NCI-H2107 treated with DMSO at 0.1 percent for 48 hours (cell line): ENCODE results near the gene BPIFA1.

Experiments used
- DNase-seq: peaks from one replicate; lab custom pipeline; 2025; ENCODE audit not compliant: unreplicated experiment; lab: John Stamatoyannopoulos, UW

Gene BPIFA1

DNA sequence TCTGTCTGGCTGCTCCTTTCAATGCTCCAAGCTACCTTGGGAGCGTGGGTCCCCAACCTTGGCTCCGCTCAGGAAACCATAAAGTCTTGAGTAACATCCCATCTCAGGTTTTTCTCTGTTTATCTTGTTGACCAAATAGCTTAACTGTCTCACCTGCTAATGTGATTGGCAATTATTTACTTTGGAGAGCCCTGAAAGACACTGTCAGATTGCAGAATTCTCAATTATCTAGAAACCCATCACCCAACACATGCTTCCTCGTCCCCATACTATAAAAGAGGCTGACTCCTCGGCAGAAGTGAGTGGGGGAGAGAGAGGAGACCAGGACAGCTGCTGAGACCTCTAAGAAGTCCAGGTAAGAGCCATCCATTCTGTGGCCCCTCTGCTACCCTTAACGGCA, at the start of gene BPIFA1:
TSS of gene BPIFA1 (plus strand) at position 301 of the 400 bp plus-strand sequence. CDS start 1,716 bp downstream, outside the sequence.
- DNase-seq: no peak

DNA sequence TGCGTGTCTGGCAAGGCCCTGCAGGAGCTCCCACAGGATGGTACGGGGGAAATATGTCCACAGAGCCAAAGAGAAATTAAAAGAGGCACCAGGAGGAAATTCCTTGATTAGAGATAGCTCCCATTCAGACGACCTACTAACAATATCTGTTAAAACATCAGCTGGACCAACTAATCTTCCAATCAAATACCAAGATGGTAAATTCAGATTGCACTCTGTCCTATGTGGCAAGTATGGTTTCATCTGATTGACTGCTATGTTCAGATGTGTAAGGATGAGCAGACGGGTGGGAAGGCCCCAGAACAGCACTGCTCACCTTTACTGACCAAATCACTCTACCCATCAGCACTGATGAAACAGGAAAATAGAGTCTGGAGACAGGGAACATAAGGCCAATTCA, 48.3 kb upstream of the BPIFA1 start:
- no peak for DNase-seq

DNA sequence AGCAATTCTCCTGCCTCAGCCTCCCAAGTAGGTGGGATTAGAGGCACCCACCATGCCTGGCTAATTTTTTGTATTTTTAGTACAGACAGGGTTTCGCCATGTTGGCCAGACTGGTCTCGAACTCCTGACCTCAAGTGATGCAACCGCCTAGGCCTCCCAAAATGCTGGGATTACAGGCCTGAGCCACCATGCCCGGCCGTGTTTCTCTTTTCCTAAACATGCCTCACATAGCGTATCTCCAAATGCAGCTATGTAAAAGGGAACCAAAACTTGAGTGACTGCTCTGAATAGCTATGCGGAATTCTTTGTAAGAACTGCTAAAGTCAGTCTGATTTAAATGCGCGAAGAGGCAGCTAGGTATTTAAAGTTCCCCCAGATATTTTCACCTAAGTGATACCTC, 47.4 kb upstream of the BPIFA1 start:
- DNase-seq: no peak

DNA sequence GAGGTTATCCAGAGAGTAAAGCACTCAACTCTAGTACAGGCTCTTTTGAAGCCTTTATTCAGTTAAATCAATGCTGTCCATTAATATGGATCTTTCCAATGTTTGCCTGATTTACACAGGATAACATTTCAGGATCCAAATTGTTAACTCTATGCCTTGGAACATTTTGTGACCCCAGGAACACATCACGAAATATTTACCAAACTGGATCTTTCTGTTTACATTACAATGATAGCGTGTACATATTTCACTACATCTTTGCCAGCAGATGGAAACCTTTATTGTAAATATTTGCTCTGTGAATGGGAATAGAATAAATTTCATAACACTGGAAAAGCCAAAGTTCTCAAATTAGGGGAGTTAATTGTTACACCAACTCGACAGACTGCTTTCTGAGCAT, 44.3 kb upstream of the BPIFA1 start:
- no peak for DNase-seq

DNA sequence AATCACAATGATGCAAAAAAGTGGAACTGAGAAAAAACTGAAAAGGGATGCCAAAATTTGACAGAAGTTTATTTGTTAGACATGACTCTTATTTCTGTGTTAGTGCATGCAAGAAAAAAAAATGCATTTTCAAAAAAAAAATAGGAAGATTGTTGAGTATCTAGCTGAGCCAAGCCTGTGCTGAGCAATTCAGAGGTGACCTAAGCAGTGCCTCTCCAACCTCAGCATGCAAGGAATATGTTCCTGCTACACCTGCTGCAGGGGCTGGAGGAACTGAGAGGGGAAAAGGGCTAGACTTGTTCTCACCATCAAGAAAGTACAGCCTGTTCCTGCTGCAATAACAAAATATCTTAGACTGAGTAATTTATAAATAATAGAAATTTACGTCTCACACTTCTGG, 43.8 kb upstream of the BPIFA1 start:
- DNase-seq: no peak

DNA sequence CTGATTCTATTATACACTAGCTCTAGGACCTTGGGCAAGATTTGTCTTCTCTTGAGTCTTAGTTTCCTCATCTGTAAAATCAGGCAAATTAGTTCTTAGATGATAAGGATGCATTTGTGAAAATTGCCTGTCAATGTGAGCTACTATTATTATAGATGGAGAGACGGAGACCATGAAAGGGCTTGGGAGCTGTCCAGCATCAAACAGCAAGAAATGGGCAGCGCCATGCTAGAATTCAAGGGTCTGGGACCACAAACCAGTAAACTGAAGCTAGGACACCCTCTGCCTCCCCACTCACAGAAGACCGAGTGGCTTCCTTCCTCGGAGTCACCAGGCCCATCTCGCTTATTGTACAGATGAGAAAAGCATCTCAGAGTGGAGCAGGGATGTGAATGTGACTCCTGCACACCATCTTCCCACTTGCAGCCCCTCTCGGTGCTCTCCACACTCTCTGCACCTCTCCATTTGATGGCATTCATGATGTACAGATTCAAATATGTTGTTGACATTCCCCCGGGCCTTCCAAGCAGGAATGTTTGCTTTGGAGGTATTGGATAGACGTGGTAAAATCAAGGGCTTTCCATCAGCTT, 42.8 kb upstream of the BPIFA1 start:
- DNase-seq: no peak

DNA sequence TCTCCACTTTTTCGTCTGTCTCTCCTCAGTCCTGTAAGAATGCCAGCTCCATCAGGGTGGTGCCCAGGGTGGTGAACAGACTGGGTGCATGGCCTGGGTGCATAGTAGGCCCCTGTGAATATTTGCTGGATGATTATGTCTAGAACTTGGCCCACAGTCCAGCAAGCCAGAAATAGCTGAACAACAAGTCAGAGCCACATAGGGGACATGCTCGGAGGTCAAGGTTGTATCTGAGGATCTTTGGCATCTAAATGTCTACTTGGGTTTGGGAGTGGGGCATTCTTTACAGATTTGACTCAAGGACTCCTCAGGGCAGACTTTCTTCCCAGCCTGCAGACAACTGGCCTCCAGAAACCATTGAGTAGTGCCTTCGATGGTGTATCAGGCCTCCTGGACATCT, 36.8 kb upstream of the BPIFA1 start:
- DNase-seq: no peak

DNA sequence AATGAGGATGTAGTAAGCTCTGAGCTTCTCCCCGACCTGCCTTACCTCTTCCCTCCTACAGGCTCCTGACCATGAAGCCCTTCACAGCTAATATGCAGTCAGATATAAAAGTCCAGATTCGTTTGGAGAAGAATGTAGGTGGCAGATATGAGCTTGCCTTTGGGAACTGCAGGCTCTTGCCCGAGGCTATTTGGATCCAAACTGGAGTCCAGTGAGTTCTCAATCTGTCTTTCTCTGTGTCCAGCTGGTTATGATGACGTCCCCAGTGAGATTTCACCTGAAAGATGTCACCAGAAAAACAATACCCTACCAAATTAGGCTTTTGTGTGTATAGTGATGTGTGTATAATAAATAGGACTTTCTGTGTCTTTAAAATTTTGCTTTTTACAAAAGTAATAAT, 33.3 kb upstream of the BPIFA1 start:
- DNase-seq: no peak

DNA sequence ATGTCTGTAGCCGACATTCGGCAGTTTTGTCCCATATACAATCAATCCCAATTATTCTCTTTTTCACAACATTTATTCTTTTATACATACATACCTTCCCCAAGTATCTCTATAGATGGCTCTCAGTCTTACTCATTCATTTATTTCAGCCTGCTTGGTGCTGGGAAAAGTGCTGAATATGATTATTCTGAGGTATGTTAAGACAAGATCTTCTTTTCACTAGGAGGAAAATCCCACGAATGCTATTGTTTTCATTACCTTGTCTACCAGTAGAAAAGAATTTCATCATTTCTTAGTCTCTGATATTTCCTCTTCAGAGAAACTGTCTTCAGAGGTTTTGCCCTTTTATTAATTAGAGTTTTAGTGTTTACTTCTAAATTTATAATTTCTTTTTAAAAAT, 32.4 kb upstream of the BPIFA1 start:
- DNase-seq: no peak

DNA sequence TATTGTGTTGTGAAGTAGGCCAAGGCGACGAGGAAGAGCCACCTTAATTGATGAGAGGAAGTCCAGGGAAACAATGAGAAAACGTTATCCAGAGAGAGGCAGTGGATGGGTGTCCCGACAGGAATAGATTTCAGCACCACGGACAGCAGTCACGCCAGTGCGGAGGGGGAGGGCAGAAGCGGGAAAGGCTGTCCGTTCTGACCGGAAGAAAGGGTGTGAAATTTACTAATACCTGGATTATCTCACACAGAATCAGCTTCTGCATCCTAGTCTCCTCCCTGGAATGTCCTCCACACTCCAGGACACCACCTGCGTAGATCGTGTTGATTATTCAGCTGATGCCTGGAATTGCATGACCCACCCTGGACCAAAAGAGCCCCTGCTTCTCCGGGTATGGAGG, 26.0 kb upstream of the BPIFA1 start:
- DNase-seq: no peak

DNA sequence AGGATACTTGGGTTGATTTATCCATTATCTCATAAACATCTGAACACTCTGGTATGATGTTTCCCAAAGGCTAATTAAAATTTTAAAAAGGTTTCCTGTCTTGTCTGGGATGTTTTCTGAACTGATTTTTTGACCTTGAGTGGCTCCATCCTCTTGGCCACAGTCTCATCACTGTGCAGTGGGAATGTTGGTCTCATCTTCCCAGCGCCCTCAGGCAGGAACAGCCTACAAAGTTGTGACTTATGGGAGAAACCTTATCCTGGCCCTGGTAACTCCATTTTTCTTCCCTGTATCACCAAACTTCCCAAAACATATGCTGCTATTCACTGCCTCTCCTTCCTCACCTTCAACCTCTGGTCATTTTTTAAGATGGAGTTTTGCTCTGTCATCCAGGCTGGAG, 25.4 kb upstream of the BPIFA1 start:
- DNase-seq: no peak

DNA sequence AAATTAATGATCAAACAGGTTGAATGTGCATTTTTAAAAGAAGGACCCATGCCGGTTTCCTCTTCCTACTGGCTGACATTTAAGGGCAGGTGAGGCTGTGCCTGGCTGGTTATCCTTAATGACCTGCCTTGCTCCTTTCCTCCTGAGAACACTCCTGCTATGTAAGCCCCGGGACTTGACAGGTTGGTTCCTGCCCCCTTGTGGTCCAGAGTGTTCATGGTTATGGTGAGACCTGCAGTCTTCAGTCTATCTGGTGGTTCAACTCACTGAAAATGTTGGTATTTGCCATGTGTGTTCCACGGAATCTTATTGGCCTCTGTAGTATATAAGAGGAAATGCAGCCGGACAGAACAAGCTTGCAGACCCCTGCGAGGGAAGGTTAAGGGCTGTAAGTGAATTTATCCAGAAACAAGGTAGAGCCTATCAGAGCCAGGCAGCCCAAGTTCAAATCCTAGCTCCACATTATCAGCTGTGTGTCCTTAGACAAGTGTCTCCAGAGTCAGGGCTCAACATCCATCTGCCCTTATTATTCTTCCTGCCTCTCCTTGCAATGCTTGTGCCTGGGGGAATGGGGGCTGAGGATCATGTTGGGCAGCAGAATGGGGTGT, 23.9 kb upstream of the BPIFA1 start:
- peak; percentile 9 for DNase-seq

DNA sequence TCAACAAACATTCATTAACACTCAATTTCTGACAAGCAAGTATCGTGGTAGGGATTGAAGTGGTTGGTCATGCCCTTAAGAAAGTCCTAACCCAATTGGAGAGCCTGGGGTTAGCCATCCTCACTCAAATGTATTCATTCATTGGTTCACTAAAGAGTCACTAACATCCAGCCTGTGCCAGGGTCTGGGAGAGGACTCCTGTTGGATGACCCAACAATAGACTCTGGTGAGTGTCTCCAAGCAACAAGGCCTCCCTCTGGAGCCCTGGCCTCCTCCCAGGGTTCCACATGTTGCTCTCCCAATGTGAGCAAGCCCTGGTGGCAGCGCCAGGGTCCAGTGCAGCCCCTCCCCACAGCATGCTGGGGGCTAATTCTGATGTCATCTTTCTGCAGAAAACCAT, 18.7 kb upstream of the BPIFA1 start, which contains the start of gene BPIFA3:
TSS of gene BPIFA3 (plus strand) at position 301 of the 400 bp plus-strand sequence. CDS start 185 bp downstream, outside the sequence.
- no peak for DNase-seq

DNA sequence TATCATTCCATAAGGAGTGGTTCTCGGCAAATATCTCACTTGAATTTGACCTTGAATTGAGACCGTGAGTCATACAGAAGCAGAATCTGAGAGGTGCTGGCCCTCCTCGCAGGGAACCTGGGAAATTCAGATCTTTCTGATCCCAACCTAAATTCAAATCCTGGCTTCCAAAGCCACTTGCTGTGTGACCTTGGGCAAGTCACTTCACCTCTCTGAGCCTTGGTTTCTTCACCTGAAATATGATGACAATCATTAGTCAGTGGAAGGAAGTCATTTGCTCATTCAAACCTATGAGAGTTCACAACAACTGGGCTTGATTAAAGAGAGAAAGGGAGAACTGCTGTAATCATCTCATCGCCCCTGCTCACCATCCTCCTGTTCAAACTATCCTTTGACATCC, 11.4 kb upstream of the BPIFA1 start:
- DNase-seq: no peak

DNA sequence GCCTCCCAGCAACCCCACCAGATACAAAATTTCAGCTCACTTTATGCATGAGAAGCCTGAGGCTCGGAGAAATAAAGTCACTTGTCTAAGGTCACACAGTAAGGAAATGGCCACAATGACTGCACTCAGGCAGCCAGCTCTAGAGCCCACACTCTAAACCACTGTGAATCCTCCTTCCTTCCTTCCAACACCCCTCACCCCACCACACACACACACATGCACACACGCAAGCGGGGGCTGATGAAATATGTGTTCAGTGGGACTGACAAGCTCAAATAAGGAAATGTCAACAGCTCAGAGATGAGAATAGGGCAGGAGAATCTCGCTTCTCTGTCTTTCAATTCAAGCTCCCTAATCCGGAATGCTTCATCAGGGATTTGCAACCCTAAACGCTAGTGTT, 6.0 kb upstream of the BPIFA1 start:
- DNase-seq: no peak

DNA sequence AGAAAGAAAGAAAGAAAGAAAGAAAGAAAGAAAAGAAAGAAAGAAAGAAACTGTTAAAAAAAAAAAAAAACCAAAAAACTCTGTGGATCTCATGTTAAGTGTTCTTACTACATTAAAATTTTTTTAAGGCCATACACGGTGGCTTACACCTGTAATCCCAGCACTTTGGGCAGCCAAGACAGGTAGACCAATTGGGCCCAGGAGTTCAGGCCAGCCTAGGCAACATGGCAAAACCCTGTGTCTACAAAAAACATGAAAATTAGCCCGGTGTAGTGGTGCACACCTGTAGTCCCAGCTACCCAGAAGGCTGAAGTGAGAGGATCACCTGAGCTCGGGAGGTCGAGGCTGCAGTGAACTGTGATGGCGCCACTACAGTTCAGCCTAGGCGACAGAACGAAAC, 4.6 kb upstream of the BPIFA1 start:
- DNase-seq: no peak

DNA sequence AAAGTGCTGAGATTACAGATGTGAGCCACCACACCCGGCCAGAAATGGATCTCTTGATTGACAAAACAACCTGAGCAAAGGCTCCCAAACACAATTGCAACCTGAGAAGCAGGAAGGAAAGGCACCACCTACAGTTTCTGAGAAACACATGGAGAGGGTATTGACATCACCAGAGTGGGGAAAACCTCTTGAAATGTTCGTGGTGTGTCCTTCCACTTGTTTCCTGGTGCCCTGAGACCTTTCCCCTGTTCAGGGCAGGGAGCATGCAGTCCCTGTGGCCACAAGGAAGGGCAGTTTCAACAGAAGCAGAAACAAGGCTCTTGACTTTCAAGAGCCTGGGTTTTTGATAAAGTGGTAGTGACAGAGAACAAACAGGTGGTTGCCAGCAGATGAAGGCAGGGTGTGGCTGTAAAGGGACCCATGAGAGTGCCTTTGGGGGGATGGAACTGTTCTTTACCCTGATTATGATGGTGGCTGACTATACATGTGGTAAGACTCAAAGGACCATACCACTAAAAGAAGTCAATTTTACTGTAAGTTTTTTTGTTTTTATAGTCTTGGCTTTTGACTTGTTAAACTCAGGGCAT, 3.2 kb upstream of the BPIFA1 start:
- peak; percentile 17 for DNase-seq

DNA sequence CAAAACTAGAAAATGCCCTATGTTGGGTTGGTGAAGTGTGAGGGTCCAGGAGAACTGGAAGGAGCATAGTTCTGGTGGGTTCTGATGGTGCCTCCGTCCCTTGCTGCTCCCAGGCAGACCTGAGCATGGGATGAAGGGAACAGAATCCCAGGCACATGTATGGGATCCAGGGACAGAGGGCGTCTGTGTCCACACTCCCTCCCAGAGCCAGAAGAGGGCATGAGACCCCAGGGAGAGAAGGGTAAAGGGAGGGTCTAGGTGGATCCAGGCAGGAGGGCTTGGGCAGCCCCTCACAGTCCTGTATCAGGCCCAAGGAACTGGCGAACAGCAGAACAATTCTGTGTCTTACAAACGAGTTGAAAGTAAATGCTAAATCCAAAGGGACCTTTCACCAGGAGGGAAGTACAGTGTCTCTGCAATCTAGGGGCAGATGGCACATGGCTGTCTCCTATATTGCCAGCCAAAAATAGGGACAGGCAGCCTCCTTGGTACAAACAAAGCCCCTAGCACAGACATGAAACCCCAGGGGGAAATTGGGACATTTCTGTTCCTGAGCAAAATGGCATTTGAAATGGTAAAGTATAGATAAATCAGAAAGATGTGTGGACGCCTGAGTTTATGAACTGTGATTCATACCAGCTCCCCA, 2.5 kb upstream of the BPIFA1 start:
- no peak for DNase-seq

DNA sequence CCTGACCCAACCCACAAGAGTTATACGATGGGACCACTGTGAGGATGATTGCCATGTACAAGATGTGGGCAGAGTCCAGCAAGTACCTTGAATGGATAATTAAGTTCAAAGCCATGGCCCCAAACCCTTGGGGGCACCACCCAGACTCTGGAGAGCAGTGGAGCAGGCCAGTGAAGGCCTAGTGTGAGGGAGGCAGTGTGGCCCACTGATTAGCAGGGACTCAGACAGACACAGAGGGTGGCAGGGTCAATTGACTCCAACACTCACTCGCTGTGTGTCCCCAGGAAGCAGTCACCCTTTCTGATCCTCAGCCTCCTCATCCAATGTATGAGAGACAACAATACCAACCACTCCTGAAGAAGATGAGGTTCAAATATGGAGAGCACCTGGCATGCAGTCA, 1.7 kb upstream of the BPIFA1 start:
- DNase-seq: no peak

DNA sequence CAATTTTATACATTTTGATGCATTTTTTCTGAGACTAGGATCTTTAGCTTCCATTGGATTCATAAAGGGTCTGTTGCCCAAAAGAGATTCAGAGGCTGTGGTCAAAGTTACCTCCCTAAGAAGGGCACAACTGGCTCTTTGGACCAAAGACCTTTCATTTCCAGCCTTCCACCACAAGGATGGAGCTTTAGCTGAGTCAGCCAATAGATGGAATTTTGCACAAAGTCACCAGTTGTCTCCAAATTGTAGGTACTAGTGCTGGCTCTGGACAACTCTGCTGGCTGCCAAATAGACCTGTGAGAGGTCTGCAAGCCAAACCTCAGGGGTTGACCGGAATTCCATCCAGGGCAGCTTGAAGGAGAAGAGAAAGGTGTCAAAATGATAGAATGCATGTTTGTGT, 555 bp downstream of the BPIFA1 start:
- no peak for DNase-seq

DNA sequence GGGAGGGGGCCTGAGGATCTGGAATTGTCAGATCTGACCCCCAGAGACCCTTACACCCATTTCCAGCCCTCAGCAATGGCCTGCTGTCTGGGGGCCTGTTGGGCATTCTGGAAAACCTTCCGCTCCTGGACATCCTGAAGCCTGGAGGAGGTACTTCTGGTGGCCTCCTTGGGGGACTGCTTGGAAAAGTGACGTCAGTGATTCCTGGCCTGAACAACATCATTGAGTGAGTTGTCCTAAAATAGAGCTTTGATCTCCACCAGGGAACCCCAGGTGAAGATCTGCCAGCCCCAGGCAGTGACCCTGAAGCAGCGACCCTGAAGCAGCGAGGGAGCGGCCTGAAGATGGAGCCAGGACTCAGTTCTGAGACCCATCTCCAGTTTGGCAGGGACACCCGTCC, 2.2 kb downstream of the BPIFA1 start:
- no peak for DNase-seq

DNA sequence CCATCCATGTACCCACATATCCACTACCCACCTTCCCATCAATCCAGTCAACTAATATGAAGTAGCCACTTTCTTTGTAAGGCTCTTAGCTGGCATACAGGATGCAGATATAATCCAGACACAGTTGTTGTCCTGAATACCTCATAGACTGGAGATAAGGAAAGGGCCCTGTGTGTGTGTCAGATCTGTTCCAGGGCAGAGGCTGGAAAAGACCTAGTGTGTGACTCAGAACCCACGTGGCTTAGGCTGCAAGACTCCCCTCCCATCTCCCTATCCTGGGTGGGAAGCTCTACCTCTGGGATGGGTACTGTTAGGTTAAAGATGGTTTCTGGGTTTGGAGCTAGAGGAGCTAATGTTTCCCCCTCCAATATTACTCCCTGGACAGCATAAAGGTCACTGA, 3.6 kb downstream of the BPIFA1 start:
- DNase-seq: no peak
